Stimulated activated CD4-positive, alpha-beta T cell treated with anti-CD3 and anti-CD28 coated beads, Interleukin-2, amount 100 ng/mL, for 24 hours (primary cell): ENCODE measurements around the gene USP35.
A peak's percentile ranks its signal among the peaks of the same experiment; 100 is the strongest.

ENCODE experiments used
- DNase-seq, 2 donors: peaks; one replicate each; pipeline ENCODE4 v3.0.0-alpha.2; 2020

The USP35 gene

DNA sequence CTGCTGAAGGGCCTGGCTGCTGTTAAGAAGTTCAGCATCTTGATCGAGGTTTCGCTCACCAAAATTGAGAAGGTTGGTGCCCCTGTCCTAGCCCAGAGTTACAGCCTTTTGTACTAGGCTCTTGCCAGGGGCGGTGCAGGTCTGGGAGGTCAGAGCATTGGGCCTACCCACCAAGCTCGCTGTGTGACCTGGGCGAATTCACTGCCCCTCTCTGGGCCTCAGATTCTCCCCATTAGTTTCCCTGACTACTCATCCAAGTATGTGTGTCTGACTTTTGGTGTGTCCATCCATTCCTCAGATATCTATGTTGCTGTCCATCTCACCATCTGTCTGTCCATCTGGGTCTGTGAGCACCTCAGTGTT, 10.9 kb downstream of the USP35 start:
- no peak for DNase-seq

GRCh38 chr11:78200061-78200460, 11.3 kb downstream of the USP35 start:
- DNase-seq, result no peak

DNA sequence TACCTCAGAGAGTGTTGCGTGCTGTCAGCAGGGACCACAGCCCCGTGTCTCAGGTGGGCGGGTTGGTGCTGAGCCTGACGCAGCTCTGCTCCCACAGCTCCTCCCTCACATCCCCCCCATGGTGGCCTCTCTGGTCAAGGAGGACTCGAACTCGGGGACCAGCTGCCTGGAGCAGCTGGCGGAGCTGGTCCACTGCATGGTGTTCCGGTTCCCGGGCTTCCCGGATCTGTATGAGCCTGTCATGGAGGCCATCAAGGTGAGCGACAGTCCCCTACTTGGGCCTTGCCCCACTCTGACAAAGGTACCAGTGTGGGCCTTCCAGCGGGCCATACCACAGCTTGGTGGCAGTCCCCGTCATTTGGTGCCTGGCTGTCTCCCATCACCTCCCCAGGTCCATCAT, 11.8 kb downstream of the USP35 start:
- DNase-seq, result no peak

DNA sequence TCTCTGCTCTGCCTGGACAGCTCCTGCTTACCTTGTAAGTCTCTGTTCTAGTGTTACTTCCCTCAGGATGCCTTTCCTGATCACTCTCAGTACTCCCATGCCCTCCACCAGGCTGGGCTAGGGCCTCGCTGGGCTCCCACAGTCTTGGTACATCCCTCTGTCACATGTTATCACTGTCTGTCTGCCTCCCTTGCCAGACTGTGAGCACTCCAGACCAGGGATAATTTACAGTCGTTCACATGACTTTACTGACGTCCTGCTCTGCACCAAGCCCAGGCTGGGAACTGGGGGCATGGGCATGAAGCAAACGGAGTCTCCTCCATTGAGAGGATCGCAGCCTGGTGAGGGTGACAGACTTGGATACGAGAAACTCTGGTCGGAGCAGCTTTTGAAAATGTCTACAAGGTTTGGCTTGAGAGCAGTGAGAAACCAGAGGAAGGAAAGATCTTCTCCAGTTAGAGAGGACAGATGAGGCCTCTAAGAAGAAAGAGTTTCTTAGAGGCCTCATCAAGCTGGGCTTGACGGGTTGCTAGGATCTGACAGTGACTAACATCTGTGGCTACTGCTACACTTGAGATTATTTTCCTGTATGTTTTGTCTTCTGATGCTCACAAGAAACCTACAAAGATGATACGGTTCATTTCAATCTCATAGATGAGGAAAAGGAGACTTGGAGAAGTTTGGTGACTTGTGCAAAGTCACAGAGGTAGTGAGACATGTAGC, 12.5 kb downstream of the USP35 start:
- DNase-seq, result no peak

GRCh38 chr11:78202733-78203167, 14.0 kb downstream of the USP35 start:
- peak; percentile 18 to 30 for DNase-seq

- DNase-seq, result no peak
These were observed 14.5 kb downstream of the USP35 start for GRCh38 chr11:78203184-78203583.

DNA sequence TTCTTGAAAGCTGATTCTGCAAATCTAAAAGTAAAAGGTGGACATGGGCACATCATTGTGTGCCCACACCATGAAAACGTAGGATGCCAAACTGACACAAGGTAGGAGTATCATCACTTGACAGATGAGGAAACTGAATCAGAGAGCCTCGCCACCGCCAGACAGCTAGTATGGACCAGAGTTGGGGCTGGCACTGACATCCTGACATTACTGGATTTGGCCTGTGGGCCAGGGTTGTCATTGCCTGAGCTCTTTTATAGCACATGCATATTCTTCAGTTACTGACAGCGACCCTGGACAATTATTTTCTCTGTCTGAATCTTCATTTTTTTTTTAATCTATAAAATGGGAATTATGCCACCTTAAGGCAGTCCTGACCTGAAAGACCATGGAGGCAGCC, 16.5 kb downstream of the USP35 start:
- no peak for DNase-seq

GRCh38 chr11:78205691-78206090, 17.0 kb downstream of the USP35 start:
- no peak for DNase-seq

GRCh38 chr11:78207532-78208256, 19.0 kb downstream of the USP35 start:
- DNase-seq, result no peak

- no peak for DNase-seq
These were observed 19.8 kb downstream of the USP35 start for GRCh38 chr11:78208257-78209165.

- DNase-seq, result no peak
These were observed 20.8 kb downstream of the USP35 start for GRCh38 chr11:78209478-78209877.

DNA sequence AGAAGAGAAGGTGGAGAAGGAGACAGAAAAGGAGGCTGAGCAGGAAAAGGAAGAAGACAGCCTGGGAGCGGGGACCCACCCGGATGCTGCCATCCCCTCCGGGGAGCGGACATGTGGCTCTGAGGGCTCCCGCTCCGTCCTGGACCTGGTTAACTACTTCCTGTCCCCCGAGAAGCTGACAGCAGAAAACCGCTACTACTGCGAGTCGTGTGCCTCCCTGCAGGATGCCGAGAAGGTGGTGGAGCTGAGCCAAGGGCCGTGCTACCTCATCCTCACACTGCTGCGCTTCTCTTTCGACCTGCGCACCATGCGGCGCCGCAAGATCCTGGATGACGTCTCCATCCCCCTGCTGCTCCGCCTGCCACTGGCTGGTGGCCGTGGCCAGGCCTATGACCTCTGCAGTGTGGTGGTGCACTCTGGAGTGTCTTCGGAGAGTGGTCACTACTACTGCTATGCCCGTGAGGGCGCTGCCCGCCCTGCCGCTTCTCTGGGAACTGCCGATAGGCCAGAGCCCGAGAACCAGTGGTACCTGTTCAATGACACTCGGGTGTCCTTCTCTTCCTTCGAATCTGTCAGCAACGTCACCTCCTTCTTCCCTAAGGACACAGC, 21.4 kb downstream of the USP35 start:
- no peak for DNase-seq

- DNase-seq, result no peak
These were observed 22.8 kb downstream of the USP35 start for GRCh38 chr11:78211565-78211964.

GRCh38 chr11:78212586-78213371, 24.1 kb downstream of the USP35 start:
- DNase-seq, result no peak

DNA sequence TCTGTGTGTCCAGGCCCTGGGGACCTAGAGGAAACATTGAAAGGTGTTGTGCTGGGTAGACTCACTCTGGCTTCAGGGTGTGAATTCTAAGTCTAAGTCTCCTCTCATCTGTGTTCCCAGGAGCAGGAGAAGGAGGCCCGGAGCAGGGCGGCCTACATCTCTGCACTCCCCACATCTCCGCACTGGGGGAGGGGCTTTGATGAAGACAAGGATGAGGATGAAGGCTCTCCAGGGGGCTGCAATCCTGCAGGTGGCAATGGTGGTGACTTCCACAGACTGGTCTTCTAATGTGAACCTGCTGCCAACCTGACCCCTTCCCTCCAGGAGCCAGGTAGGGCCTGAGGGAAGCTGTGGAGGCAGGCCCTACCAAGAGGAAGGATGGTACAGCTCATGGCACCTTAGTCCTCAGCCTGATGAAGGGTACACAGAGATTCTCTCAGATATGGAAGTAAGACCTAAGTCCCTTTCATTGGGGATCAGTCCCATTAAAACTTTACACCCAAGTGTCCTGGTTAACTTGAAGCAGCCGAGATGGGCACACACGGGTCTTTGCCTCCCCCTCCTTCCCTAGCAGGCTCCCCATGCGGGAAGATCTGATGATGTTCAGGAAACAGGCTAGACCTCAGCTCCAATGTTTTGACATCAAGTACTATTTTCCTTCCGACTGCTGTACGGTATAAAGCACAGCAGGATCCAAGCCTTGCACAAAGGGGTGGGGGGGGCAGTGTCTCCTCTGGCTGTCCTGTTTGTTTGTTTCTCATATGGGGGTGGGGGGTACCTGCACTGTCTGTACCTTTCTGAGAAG, 25.0 kb downstream of the USP35 start:
- DNase-seq, result no peak

- DNase-seq, result no peak
These were observed 25.8 kb downstream of the USP35 start for GRCh38 chr11:78214331-78215194.

GRCh38 chr11:78216021-78216420, 27.3 kb downstream of the USP35 start:
- DNase-seq, result no peak

DNA sequence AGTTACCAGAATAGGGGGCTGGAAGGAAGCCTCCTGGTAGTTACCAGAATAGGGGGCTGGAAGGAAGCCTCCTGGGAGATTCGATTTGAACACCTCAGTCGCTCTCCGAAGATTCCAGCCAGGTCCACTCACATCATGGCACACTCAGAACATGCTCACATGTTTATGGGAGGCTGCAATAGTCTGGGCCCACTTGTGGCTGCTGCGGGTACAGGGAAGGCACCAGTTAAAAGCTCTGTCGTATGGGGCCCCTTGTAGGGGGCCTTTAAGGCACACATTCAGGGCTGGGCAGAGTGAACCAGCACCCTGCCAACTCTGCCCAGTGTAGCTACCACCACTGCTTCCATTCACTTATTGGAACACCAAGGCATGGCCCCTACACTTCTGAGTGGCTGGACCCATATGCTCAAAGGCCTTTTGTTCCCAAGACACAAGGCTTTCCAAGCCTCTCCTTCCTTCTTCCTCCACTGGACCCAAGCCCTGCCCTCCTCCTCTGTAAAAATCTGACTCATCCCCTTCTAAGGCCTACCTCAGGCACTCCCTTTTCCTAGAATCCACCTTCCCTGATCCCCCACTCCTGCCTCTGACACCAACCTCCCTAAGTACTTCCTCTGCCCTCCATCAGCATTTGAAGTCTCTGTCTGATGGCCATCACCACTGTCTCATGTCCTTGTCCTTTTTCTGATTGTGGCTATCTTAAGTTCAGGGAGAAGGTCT, 28.0 kb downstream of the USP35 start:
- no peak for DNase-seq

- no peak for DNase-seq
These were observed 29.2 kb downstream of the USP35 start for GRCh38 chr11:78217650-78218541.
